Endothelial cell of umbilical vein (primary cell): ENCODE results near the gene NAGS.

Source experiments
- CTCF ChIP-seq, 2 donors: IDR thresholded peaks; 1 replicate in 1 of 2; 2 replicates in 1 of 2; pipeline ENCODE4 v1.5.1; 2011; ENCODE audit warnings: low read length in 2 of 2, mild to moderate bottlenecking in 2 of 2, moderate library complexity in 2 of 2, control low read depth in 1 of 2, inconsistent platforms in 1 of 2, low read depth in 1 of 2; ENCODE audit not compliant: insufficient read depth in 1 of 2; ENCODE audit errors: extremely low read depth in 1 of 2
- EZH2 ChIP-seq: IDR thresholded peaks from 2 replicates; pipeline ENCODE4 v1.6.1; 2012; ENCODE audit warnings: borderline replicate concordance, low read depth, mild to moderate bottlenecking, moderate library complexity, low read length, inconsistent platforms; ENCODE audit not compliant: severe bottlenecking
- JUN ChIP-seq: IDR thresholded peaks from 2 replicates; pipeline ENCODE4 v1.6.1; 2011; ENCODE audit warnings: borderline replicate concordance, low read depth; ENCODE audit not compliant: insufficient read length, insufficient read depth
- POLR2A ChIP-seq: IDR thresholded peaks from 2 replicates; pipeline ENCODE4 v1.6.1; 2012; ENCODE audit warnings: low read depth, mild to moderate bottlenecking, control low read depth, low read length
- TF ChIP-seq, protein P1 (sequence below): IDR thresholded peaks from 2 replicates; pipeline ENCODE4 v1.6.1; 2011; ENCODE audit not compliant: insufficient read depth, insufficient read length

DNA sequence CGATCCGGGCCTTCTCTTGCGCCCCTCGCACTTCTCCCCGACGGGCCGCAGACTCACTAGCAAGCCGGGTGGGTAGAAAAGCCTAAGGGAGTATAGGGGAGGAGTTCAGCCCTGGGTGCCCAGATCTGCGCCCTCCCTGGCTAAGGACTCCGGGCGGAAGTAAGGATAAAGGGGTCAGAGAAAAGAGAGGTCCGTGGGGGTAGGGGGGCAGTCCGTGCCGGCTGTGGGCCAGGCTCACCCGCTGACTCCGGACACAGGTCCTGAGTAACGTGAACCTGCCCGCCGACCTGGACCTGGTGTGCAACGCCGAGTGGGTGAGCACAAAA, 1.8 kb downstream of the NAGS start:
- TF ChIP-seq POLR2A (no peak), EZH2 (no peak), JUN (no peak), CTCF (IDR thresholded peaks at IDR 0.05; ENCODE audit: extremely low read depth in 1 of 2, insufficient read depth in 1 of 2, low read depth in 1 of 2, low read length in 2 of 2) (no peak)
- TF ChIP-seq, protein P1, sequence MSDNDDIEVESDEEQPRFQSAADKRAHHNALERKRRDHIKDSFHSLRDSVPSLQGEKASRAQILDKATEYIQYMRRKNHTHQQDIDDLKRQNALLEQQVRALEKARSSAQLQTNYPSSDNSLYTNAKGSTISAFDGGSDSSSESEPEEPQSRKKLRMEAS = no peak
